ENCODE measurements around the gene ERC2. TPM values are rescaled to one million over a fixed set of nuclear protein-coding genes. Genes with fewer than 3 reads are reported as not detected.

ERC2 gene
- total and polyA plus RNA-seq, 2 of the 8 experiments (the other 6 are each of a cell fraction or from before 2014, with no cell fraction given) = 16.4 to 22.8 TPM

DNA sequence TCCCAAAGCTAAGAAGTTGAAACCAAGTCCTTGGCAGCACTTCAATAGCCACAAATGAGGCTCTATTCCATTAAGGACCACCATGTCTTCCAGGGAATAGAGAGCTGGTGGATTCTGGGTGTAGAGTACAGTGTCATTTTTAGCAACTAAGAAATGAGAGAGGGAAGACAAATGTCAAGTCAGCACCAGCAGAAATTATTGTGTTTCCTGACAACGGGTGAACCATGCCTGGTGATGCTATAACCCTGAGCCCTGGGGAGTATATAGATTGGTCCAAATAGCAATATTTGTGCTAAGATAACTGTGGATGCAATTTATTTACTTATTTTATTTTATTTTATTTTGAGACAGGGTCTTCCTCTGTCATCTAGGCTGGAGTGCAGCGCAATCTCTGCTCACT, 675.5 kb downstream of the ERC2 start:
- no peak overlapping the region for H3K4me2 ChIP-seq (ENCODE audit: insufficient read depth in 1 of 2, low read depth in 2 of 2, low read length in 2 of 2)
- H3K23ac ChIP-seq (ENCODE audit: insufficient read length) = no peak overlapping the region
- no peak overlapping the region for H2BK15ac ChIP-seq (ENCODE audit: low read length)
- H2BK20ac ChIP-seq (ENCODE audit: low read length) = no peak overlapping the region
- TF ChIP-seq TCF12 (IDR thresholded peaks at IDR 0.05; ENCODE audit: low read depth, low read length) (no peak), MAFK (IDR thresholded peaks at IDR 0.05; ENCODE audit: low read depth, low read length) (no peak), SIX5 (IDR thresholded peaks at IDR 0.05; ENCODE audit: low read depth, low read length) (no peak), HDAC6 (IDR thresholded peaks at IDR 0.05; ENCODE audit: low read depth, low read length) (no peak), CHD2 (IDR thresholded peaks at IDR 0.05; ENCODE audit: low read length) (no peak), CHD1 (IDR thresholded peaks at IDR 0.05; ENCODE audit: low read depth, low read length) (no peak), SAP30 (IDR thresholded peaks at IDR 0.05; ENCODE audit: insufficient read depth, insufficient replicate concordance, low read length) (no peak)
- TF ChIP-seq, protein P1, sequence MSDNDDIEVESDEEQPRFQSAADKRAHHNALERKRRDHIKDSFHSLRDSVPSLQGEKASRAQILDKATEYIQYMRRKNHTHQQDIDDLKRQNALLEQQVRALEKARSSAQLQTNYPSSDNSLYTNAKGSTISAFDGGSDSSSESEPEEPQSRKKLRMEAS (IDR thresholded peaks at IDR 0.05) = no peak
- TF ChIP-seq, protein P2, sequence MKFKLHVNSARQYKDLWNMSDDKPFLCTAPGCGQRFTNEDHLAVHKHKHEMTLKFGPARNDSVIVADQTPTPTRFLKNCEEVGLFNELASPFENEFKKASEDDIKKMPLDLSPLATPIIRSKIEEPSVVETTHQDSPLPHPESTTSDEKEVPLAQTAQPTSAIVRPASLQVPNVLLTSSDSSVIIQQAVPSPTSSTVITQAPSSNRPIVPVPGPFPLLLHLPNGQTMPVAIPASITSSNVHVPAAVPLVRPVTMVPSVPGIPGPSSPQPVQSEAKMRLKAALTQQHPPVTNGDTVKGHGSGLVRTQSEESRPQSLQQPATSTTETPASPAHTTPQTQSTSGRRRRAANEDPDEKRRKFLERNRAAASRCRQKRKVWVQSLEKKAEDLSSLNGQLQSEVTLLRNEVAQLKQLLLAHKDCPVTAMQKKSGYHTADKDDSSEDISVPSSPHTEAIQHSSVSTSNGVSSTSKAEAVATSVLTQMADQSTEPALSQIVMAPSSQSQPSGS (IDR thresholded peaks at IDR 0.05; ENCODE audit: low read length) = no peak
- H2BK120ac ChIP-seq (replicated peaks; ENCODE audit: low read depth, low read length) = no peak overlapping the region
- H4K20me1 ChIP-seq (replicated peaks in 1 of 2; ENCODE audit: control insufficient read depth in 1 of 2, insufficient read depth in 2 of 2, low read length in 2 of 2) = peaks cover 0 to 1% of the 10 kb centered on the region in 2 experiments
- no peaks in the 10 kb centered on the region for H3K27me3 ChIP-seq (replicated peaks in 1 of 4; ENCODE audit: control insufficient read depth in 3 of 4, extremely low read depth in 1 of 4, insufficient read depth in 3 of 4, low read length in 3 of 4)
- no peak overlapping the region for H3K14ac ChIP-seq (ENCODE audit: insufficient read length)
- no peak overlapping the region for H3K4me3 ChIP-seq (ENCODE audit: extremely low read depth in 1 of 4, insufficient read depth in 2 of 4, low read depth in 3 of 4, low read length in 4 of 4)
- FAIRE-seq (no peak), DNase-seq (ENCODE audit: low read depth in 1 of 2, low spot score in 2 of 2) (no peak)
- H3K4ac ChIP-seq (replicated peaks; ENCODE audit: insufficient read length, low read depth, low read length) = no peak overlapping the region
- no peak overlapping the region for H2AK5ac ChIP-seq (ENCODE audit: low read depth, low read length)
- H3K79me2 ChIP-seq (ENCODE audit: control insufficient read depth in 1 of 2, insufficient read depth in 2 of 2, low read length in 2 of 2) = no peaks in the 10 kb centered on the region
- H3K23me2 ChIP-seq (ENCODE audit: low read depth, low read length) = no peaks in the 10 kb centered on the region
- H4K91ac ChIP-seq (replicated peaks; ENCODE audit: insufficient read length, low read length) = no peak overlapping the region
- H3K56ac ChIP-seq (replicated peaks; ENCODE audit: insufficient read length, low read depth, low read length) = no peak overlapping the region
- H3K27ac ChIP-seq (ENCODE audit: low read depth, low read length) = no peak overlapping the region
- 83% methylated on average over 2 of the region's 2 CpGs; no CpG with 5 or more reads in 1 of the 2 experiments for WGBS, 2 experiments (ENCODE audit: extremely low coverage in 1 of 2, insufficient coverage in 1 of 2, insufficient read length in 1 of 2, insufficient replicate concordance in 2 of 2, low coverage in 1 of 2, low lambda C conversion rate in 2 of 2, missing lambda C conversion rate in 1 of 2)
- H4K5ac ChIP-seq (ENCODE audit: insufficient read length, low read depth, low read length) = no peak overlapping the region
- no peak overlapping the region for H2BK12ac ChIP-seq (ENCODE audit: low read depth, low read length)
- H2AFZ ChIP-seq (ENCODE audit: low read length) = no peak overlapping the region
- H3K18ac ChIP-seq (ENCODE audit: extremely low read depth, low read length) = no peak overlapping the region
- H2BK5ac ChIP-seq (ENCODE audit: low read depth, low read length) = no peak overlapping the region
- H3K9ac ChIP-seq (replicated peaks in 1 of 4; ENCODE audit: extremely low read depth in 1 of 4, low read depth in 3 of 4, low read length in 3 of 4) = no peak overlapping the region
- CTCF ChIA-PET (ENCODE audit: partially characterized antibody) = interaction anchor here (1.5 kb wide), 1 partner anchor 23 kb away, joined by 3 read pairs; no protein-coding TSS in a partner anchor
- H4K8ac ChIP-seq (ENCODE audit: extremely low read depth, insufficient read depth, low read length) = no peak overlapping the region
- H3K36me3 ChIP-seq (ENCODE audit: control insufficient read depth in 2 of 4, insufficient read depth in 4 of 4, low read length in 3 of 4) = no peaks in the 10 kb centered on the region
- H3K79me1 ChIP-seq (ENCODE audit: low read depth, low read length) = no peaks in the 10 kb centered on the region
- POLR2A ChIA-PET (ENCODE audit: partially characterized antibody) = no interaction called here
- H3K9me3 ChIP-seq (ENCODE audit: insufficient read depth in 2 of 2, low read depth in 1 of 2, low read length in 1 of 2) = no peaks in the 10 kb centered on the region
- H3K4me1 ChIP-seq (replicated peaks in 1 of 4; ENCODE audit: control insufficient read depth in 3 of 4, insufficient read depth in 4 of 4, low read length in 3 of 4) = no peaks in the 10 kb centered on the region

Data from H1 (cell line).